GM21526 (cell line): ENCODE results near the gene DCHS2.

ENCODE experiments used
- ATAC-seq: cut with Tn5 transposase; IDR thresholded peaks from one replicate; pipeline ENCODE4 v1.9.1; 2021; ENCODE audit warnings: moderate library complexity; ENCODE audit not compliant: unreplicated experiment, low FRiP score

DCHS2 gene

GRCh38 chr4:154490583-154491340 is 837 bp downstream of the DCHS2 start:
- ATAC-seq, result peak; percentile 54

- no peak for ATAC-seq
Measured at GRCh38 chr4:154490234-154490582, 1.4 kb downstream of the DCHS2 start.

GRCh38 chr4:154489558-154490233 is 1.9 kb downstream of the DCHS2 start:
- no peak for ATAC-seq

- no peak for ATAC-seq
Measured at GRCh38 chr4:154487145-154487544, 4.5 kb downstream of the DCHS2 start.

- ATAC-seq, result peak; percentile 85
Measured at GRCh38 chr4:154485127-154485773, 6.3 kb downstream of the DCHS2 start.

GRCh38 chr4:154478547-154478946 is 13.1 kb downstream of the DCHS2 start:
- ATAC-seq, result peak; percentile 35

GRCh38 chr4:154478128-154478527 is 13.5 kb downstream of the DCHS2 start:
- ATAC-seq, result peak; percentile 78

GRCh38 chr4:154476232-154476631 is 15.4 kb downstream of the DCHS2 start:
- ATAC-seq, result no peak

- no peak for ATAC-seq
Measured at GRCh38 chr4:154475820-154476219, 15.8 kb downstream of the DCHS2 start.

- no peak for ATAC-seq
Measured at GRCh38 chr4:154473497-154473896, 18.1 kb downstream of the DCHS2 start.

GRCh38 chr4:154472858-154473257 is 18.7 kb downstream of the DCHS2 start:
- no peak for ATAC-seq

- peak; percentile 44 for ATAC-seq
Measured at GRCh38 chr4:154471526-154472331, 19.9 kb downstream of the DCHS2 start.

GRCh38 chr4:154471032-154471431 is 20.6 kb downstream of the DCHS2 start:
- peak; percentile 80 for ATAC-seq

- no peak for ATAC-seq
Measured at GRCh38 chr4:154467886-154468285, 23.7 kb downstream of the DCHS2 start.

GRCh38 chr4:154466336-154466735 is 25.3 kb downstream of the DCHS2 start:
- ATAC-seq, result no peak

- no peak for ATAC-seq
Measured at GRCh38 chr4:154465085-154465484, 26.5 kb downstream of the DCHS2 start.

- ATAC-seq, result no peak
Measured at GRCh38 chr4:154464654-154465053, 26.9 kb downstream of the DCHS2 start.

- ATAC-seq, result no peak
Measured at GRCh38 chr4:154462081-154462810, 29.4 kb downstream of the DCHS2 start.

GRCh38 chr4:154457471-154457870 is 34.1 kb downstream of the DCHS2 start:
- ATAC-seq, result no peak

- no peak for ATAC-seq
Measured at GRCh38 chr4:154456889-154457288, 34.7 kb downstream of the DCHS2 start.
